Activated CD4-positive, alpha-beta T cell treated with anti-CD3 and anti-CD28 coated beads, Interleukin-2, amount 50 U/mL, for 4 hours (primary cell): ENCODE measurements around the gene SERPINH1.

Source experiments
- DNase-seq, 2 experiments: peaks; one replicate each; pipeline ENCODE4 v3.0.0-alpha.2; 2020

Gene SERPINH1

GRCh38 chr11:75602951-75603350 is 40.9 kb downstream of the SERPINH1 start:
- DNase-seq: no peak

- no peak for DNase-seq
These were observed 42.0 kb downstream of the SERPINH1 start for GRCh38 chr11:75603791-75604736.

- DNase-seq: no peak
These were observed 44.0 kb downstream of the SERPINH1 start for GRCh38 chr11:75606099-75606498.

GRCh38 chr11:75611823-75612222 is 49.8 kb downstream of the SERPINH1 start:
- DNase-seq: no peak

GRCh38 chr11:75615751-75616150 is 53.7 kb downstream of the SERPINH1 start:
- DNase-seq: no peak

- DNase-seq: no peak
These were observed 54.2 kb downstream of the SERPINH1 start for GRCh38 chr11:75616281-75616680.
